Anterior cingulate cortex (tissue), 58 donors: ENCODE results near the gene ARHGAP12.
A peak's percentile ranks its signal among the peaks of the same experiment; 100 is the strongest.

ENCODE experiments used
- DNase-seq, 58 donors: peaks; one replicate each; lab custom pipeline; 2025; lab: John Stamatoyannopoulos, UW

The ARHGAP12 gene

DNA sequence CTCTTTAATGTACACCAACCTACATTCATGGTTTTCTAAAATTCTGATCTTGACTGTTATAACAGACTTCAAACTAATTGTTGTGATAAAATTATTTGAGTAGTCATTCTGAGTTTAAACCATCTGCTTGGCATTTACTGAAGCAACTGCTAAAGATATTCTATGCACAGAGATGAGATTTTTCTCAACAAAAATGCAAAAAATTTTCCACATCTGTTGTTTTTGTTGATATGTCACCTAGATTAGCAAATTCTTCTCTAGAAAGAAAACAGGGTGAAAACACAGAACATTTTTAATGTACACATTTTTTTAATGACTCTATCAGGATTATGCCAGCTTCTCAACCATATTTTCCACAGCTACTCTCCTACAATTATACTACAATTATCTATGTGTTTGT lies 42.7 kb downstream of the ARHGAP12 start:
- DNase-seq: no peak

DNA sequence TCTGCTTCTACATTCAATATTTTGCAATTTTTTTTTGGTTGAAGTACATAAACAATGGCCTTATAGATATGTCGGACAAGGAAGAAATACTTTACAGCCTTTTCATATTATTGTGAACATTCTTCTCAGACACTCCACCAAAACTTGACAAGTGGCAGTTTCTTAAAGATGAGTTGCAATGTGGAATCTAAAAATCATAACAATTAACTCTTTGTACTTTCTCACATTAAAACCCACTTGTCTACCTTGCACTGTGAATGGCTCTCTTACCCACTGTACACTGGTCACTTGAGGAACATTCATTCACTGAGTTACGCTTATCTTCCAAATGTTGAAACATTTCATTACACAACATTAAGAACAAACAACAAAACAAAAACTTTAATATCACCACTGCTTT lies 44.2 kb downstream of the ARHGAP12 start:
- no peak for DNase-seq

DNA sequence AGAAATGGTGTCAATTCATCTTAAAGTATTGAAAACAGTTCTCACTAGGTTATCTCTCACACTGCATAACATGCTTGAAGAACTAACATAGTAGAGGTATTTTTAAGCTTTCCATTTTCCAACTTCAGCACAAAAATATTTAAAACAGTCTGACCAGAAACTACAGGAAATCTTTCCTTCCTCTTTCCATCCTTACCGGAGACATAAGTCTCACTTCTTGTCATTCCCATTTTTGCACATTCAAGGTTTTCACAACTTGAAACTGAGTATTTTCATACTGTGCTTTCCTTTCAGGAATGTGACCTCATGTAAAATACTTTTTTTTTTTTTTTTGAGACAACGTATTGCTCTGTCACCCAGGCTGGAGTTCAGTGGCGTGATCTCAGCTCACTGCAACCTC lies 45.2 kb downstream of the ARHGAP12 start:
- no peak for DNase-seq

DNA sequence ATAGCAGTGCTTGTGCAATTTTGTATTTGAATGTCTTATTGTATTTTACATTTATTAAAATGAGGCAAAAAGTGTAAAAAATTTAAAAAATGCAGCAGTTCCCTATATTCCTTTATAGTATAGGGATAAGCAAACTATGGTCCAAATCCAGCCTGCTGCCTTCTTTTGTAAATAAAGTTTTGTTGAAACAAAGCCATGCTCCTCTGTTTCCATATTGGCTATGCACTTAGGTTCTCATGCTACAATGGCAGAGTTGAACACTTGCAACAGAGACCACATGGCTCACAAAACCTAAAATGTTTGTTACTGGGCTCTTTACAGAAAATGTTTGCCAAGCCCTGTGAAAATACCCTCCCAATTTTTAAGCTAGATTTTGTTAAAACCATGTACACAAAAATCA lies 50.1 kb downstream of the ARHGAP12 start:
- DNase-seq: no peak

DNA sequence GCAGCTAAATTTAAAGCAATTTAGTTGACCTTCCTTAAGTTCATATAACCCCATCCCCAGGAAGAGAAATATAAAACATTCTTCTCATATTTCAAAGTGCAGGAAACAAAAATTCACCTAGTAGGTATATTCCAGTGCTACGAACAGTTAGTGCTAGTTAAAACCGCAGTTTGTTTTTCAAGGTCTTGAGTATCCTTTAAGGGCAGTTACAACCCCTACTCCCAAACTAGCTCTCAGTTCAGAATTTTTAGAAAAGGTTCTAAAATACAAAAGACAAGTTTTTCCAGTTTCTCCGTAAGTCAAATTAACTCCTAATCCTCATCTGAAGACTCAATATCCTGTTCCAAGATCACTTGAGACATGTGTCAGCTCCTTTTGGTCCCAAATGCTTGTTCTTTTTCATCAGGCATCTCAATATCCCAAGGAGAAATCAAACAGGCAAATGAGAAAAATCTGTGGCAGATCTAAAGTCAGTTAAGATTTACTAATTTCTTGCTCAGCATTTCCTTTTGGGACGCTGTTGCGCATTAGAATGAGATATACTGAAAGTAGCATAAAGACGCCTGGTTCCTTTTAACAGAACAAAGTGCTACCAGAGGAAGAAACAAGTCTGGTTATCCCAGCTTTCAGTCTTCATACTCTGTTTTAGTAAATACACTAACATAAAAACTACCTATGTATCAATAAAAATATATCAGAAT lies 51.8 kb downstream of the ARHGAP12 start:
- no peak for DNase-seq

DNA sequence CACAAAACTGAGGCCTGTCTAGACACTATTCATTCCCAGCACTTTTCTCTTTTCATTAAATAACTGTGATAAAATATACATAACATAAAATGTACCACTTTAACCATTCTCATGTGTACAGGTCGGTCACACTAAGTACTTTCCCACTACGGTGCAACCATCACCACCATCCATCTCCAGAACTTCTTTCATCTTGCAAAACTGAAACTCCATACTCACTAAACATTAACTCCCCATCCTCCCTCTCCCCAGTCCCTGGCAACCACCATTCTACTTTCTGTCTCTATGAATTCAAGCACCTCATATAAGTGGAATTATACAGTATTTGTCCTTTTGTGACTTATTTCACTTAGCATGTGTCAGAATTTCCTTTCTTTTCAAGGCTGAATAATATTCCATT lies 53.0 kb downstream of the ARHGAP12 start:
- DNase-seq: no peak

DNA sequence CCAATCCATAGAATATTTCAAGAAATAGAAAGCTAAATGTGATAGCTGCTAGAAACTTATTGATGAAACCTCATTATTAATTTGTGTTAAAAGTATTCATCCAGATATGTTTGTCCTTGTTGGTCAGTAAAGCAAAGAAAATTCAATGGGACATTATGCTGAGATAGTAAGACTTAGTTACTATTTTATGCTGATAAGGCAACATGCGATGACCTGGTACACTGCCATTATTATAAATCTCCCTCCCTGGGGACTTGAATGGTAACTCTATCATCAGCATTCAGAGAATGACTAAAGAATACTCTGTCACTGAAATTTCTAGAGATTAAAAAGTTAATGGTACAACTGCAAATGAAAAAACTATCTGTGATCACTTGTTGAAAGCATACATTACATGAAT lies 54.9 kb downstream of the ARHGAP12 start:
- DNase-seq: no peak

DNA sequence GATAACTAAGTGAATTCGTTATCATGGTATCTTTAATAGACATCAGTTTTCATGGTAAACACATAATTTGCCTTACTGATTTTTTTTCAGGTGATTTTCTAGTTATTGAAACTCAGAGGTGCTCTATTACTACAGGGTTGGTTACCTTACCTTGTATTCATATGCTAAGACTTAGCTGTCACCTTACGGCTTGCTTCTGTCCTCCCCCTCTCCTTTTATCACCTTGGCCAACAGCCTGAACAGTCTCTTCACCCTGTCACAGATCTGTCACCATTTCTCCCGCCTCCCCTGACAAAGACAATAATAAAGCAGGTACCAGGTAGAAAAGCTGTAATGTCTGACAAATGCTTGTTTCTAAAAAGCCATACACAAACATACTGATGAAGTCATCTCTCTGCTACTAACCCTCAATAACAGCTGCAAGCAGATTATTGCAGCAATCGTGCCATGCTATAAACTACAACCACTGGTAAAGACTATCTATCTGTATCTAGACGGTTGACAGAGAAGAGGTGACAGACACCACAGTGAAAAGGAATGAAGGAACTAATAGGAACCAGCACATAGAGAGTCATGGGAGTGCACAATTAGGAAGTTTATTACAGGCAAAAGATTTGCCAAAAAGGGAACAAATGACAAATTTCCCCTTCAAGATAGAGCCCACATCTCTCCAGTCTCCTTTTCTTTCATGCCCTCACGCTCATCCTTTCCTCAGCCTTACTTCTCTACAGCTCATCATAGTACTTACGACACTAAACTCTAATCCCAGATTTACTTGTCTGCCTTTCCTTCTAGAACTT lies 57.2 kb downstream of the ARHGAP12 start:
- no peak for DNase-seq

DNA sequence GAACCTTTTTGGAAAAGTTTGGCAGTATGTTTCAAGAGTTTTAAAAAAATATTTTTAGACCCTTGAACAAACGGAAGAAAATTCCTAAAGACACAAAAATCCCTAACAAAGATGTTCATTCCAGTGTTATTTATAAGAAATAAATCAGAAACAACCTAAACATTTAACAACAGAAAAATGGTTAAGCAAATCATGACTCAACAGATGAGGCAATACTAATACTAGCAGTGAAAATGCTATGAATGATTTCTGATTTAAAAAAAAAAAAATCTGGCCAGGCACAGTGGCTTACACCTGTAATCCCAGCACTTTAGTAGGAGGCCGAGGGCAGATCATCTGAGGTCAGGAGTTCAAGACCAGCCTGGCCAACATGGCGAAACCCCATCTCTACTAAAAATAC lies 61.0 kb downstream of the ARHGAP12 start:
- no peak for DNase-seq

DNA sequence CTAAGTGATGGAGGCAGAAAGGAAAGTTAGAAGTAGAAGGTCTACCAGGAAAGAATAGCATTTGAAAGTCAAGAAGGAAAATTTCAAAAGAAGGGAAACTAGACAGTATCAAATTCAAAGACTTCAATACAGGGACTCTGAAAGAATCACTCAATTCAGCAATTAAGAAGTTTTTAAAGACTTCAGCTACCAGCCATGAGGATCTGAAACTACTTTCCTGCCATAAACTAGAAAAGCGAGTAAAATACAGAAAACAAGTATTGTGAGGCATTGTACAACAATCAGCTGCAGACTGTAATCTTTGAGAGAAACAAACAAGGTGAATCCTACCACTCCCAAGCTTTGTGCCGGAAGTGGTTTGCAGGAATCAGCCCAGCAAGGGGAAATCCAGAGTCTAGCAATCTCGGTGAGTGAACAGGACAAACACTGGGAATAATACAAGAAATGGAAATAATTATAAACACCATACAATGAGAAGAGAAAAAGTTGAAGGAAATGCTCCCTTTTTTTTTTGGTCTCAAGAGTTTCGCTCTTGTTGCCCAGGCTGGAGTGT lies 62.4 kb downstream of the ARHGAP12 start:
- no peak for DNase-seq

DNA sequence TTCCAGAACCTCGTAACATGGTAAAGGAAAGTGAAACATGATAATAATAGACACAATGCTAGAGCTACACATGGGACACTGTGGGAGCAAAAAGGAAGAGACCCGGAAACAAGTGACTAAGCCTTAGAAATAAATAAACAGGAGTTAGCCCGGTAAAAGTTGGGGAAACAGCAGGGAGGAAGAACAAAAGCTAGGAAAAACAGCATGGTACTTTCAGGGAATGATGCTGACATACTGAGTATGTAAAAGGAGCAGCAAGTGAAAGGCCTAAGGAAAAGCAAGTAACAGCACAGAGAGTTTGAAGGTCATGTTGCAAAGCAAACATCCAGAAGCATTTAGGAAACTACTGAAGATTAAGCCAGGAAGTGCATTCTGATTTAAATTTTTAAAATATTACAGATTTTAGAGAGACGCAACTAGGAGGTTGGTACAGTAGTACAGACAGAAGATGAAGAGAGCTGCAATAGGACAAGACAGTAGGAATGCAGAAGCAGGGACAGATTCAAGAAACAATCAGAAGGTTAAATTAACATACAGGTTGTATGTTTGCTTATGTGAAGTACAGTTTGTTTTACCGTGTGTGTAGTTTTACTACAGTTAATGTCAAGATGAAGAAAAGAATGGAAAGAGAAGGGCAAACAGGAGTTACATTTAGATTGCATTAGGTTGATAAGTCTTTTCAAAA lies 63.7 kb downstream of the ARHGAP12 start:
- no peak for DNase-seq

DNA sequence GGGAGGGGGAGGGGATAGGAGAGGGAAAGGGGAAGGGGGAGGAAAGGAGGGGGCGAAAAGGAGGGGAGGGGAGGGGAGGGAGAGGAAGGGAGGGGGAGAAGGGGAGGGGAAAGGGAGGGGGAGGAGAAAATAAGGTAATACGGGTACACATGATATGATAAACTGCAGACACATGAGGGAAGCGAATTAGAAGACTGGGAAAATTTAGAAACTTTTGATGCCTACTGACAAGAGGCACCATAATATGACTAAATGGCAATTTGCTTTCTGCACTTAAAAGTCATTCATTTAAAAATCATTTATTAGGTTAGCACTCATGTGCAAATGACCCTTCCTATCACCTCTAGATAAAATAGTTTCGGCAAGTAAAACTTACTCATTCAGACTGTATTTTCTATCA lies 73.6 kb downstream of the ARHGAP12 start:
- DNase-seq: no peak

DNA sequence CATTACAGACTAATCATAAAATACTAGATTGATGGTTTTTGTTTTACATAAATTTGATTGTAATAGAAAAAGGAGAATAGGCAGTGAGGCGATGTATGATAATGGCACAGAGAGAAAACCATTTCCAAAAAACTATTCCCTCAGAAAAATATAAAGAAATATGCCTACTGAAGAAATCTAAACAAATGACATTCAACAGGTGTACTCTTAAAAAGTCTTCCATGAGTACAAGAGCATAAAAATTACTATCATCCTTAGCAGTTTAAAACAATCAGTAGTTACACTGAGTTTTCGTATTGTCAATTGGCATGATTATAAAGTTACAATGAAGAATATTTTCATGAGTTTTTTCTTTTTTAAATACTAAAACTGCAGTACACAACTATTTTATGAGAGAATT lies 75.0 kb downstream of the ARHGAP12 start:
- DNase-seq: no peak

DNA sequence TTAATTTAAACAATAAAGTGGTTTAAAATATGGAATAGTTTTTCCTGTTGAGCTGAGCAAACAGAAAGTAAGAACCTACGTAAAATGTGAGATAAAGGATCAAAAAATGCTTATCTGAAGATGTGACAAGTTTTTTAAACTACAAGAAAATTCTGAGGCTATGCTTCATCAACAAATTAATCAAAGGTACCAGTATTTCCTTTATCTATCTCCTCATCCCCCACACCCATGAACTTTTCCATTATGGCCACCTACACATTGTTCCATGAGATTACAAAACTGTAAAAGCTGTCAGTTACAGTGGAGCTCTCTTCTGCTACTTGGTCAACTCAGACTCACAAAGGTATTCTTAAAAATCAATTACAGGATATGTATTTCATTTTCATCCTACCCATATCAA lies 77.4 kb downstream of the ARHGAP12 start:
- no peak for DNase-seq

DNA sequence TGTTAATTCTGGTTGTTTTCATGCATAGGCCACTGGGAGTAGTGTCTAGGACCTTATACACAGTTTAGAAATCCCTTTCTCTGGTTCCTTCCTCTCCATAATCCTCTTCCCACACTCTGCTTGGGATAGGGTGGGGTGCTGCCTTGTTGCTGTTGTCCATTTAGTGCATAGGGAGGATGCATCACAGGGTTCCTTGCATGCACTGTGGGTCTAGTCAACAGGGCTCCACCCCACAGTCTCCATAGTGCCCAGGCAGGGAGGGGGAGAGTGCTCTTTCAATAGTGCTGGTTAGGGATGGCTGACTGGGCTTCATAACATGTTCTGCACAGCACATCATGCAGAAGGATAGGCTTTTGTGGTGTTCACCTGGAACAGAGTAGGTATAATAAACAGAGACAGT lies 81.1 kb downstream of the ARHGAP12 start:
- no peak for DNase-seq

DNA sequence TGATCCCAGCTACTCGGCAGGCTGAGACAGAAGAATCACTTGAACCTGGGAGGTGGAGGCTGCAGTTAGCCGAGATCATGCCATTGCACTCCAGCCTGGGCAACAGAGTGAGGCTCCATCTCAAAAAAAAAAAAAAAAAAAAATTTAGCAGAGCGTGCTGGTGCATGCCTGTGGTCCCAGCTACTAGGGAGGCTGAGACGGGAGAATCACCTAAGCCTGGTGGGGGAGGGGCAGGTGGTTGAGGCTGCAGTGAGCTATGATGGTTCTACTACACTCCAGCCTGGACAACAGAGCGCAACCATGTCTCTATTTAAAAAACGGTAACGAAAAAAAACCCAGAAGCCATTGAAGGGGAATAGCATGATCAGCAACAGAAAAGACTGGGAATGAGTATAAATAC lies 89.9 kb downstream of the ARHGAP12 start:
- DNase-seq: no peak

DNA sequence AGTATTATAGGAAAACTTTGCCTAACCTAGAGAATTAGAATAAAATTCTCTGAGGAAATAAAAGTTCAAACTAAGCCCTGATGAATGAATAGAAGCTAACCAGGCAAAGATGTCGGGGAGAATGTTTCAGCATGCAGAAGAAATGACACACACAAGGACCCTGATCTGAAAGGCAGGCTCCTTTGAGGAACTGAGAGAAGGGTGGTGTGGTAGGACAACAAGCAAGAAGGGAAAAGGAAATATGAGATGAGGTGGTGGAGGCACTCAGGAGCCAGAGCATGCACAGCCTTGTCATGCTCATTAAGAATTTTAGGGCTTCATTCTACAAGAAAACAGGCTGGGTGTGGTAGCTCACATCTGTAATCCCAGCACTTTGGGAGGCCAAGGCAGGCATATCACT lies 90.6 kb downstream of the ARHGAP12 start:
- DNase-seq: no peak

DNA sequence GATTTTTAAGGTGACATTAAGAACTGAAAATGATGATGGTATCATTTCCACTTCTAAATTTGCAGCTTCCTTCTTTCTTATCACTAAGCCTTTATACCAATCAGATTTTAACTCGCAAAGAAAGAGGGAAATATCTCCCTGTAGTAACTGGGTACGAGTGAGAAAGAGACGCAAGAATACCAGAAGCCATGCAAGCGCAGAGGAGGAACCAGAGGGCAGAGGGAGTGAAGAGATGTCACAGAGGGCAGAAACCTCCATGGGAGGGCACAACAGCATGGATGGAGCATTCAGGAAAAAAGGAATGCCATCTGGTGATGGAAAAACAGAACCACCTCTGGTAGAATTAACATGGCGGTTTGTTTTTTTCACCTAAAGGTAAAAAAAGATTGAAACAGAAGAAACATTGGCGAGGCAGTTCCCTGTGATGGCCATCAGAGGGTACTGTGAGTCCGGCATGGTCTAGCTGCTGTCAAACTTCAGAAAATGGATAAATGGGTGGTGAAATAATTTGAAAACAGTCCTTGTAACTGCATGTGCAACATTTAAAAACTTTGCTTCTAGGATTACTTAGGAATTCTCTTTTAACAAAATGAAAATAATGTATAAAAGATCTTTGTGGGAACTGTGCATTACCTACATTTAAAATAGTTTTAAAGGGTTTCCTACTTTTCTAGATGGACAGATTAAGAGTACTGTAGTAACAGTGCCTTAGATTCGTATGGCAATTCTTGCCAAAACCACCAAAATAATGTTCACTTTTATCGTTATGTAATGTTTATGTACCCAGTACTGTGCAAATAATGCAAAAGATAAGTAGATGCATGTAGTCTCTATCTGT lies 91.8 kb downstream of the ARHGAP12 start:
- peak in 1 of 58 donors; percentile 47 for DNase-seq

DNA sequence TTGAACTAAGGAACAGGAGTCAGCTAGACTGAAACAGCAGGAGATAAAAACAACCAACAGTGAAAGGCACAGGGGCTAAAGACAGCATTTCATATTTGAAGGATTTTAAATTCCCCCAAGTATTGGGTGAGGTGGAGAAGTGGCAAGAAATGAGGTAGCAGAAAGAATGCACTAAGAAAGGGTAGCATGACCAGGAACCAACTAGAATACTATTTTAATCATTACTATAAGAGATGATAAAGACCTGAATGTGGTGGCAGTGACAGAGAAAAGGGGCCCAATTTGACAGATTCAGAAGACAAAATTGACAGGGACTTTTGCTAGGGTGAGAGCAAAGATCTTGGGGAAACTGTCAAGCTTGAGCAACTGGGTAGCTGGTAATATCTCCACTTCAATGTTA lies 94.9 kb downstream of the ARHGAP12 start:
- no peak for DNase-seq

DNA sequence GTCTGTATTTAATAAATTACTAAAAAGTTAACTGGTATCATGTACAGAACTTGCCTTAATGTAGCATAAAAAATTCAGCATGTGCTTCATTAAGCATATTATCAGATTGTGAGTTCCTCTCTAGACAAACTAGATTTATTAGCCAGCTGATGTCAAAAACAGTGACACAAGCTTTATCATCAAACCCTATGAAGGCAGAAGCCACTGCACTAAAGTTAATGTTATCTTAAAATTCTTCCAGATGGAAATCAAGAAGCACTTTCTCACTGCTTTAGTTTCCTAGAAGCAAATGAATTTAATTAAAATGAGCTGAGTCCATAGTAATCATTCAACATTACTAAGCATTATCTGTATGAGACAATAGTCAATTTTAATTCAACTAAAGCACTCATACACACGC lies 96.4 kb downstream of the ARHGAP12 start:
- DNase-seq: no peak
